Immature natural killer cell (primary cell): Measurements from ENCODE around the gene CACNA1C. TPM values are rescaled to one million over a fixed set of nuclear protein-coding genes. Genes with fewer than 3 reads are reported as not detected.

Source experiments
- DNase-seq, 3 donors: peaks; one replicate each; pipeline ENCODE4 v3.0.0; 2022; ENCODE audit warnings: mixed read lengths in 1 of 3
- H3K27ac Mint-ChIP-seq, 6 donors: one replicate each; pipeline ENCODE4 v1.8.0; 2020; ENCODE audit warnings: mixed read lengths in 6 of 6, mild to moderate bottlenecking in 5 of 6, inconsistent platforms in 4 of 6, moderate library complexity in 3 of 6
- H3K27me3 Mint-ChIP-seq, 3 donors: one replicate each; pipeline ENCODE4 v1.8.0; 2020 to 2021; ENCODE audit warnings: low read depth in 3 of 3, mild to moderate bottlenecking in 3 of 3, mixed read lengths in 3 of 3, moderate library complexity in 3 of 3, inconsistent platforms in 1 of 3
- H3K36me3 Mint-ChIP-seq, 3 donors: one replicate each; pipeline ENCODE4 v1.8.0; 2020; ENCODE audit warnings: mixed read lengths in 3 of 3, inconsistent platforms in 2 of 3, mild to moderate bottlenecking in 2 of 3
- H3K4me1 Mint-ChIP-seq, 2 donors: one replicate each; pipeline ENCODE4 v1.8.0; 2020; ENCODE audit warnings: inconsistent platforms in 2 of 2, mild to moderate bottlenecking in 2 of 2, mixed read lengths in 2 of 2, moderate library complexity in 1 of 2
- H3K4me3 Mint-ChIP-seq, 5 donors: one replicate each; pipeline ENCODE4 v1.8.0; 2020; ENCODE audit warnings: mild to moderate bottlenecking in 5 of 5, mixed read lengths in 5 of 5, inconsistent platforms in 3 of 5, moderate library complexity in 3 of 5
- H3K9me3 Mint-ChIP-seq, 6 donors: one replicate each; pipeline ENCODE4 v1.8.0; 2020; ENCODE audit warnings: mild to moderate bottlenecking in 6 of 6, mixed read lengths in 6 of 6, inconsistent platforms in 4 of 6, moderate library complexity in 3 of 6
- polyA plus RNA-seq, 3 donors: library from polyadenylated mRNA; unstranded; fragments of 300-500 nt; fragmentation: Illumina TruSeq; gene quantifications; one replicate each; pipeline ENCODE4 v1.2.3, GENCODE V29; 2021

CACNA1C gene
- polyA plus RNA-seq, 3 donors from 2014 or later: 0.05 to 0.36 (median 0.12) TPM

- no peak for DNase-seq
- Mint-ChIP-seq H3K27ac (no peak overlapping the region), H3K27me3 (peaks cover 0 to 5% (median 2%) of the 10 kb centered on the region in 3 donors), H3K36me3 (no peaks in the 10 kb centered on the region), H3K4me1 (peaks cover 7 to 20% of the 10 kb centered on the region in 2 donors), H3K9me3 (no peaks in the 10 kb centered on the region), H3K4me3 (no peak overlapping the region)
Observed at GRCh38 chr12:2380946-2381345, 328.2 kb downstream of the CACNA1C start.

GRCh38 chr12:2382370-2383155 lies 329.8 kb downstream of the CACNA1C start:
- DNase-seq: no peak
- H3K27ac Mint-ChIP-seq: no peak overlapping the region
- no peak overlapping the region for H3K4me3 Mint-ChIP-seq
- H3K27me3 Mint-ChIP-seq: peaks cover 0 to 5% (median 2%) of the 10 kb centered on the region in 3 donors
- peaks cover 7 to 19% of the 10 kb centered on the region in 2 donors for H3K4me1 Mint-ChIP-seq
- no peaks in the 10 kb centered on the region for H3K9me3 Mint-ChIP-seq
- no peaks in the 10 kb centered on the region for H3K36me3 Mint-ChIP-seq

DNA sequence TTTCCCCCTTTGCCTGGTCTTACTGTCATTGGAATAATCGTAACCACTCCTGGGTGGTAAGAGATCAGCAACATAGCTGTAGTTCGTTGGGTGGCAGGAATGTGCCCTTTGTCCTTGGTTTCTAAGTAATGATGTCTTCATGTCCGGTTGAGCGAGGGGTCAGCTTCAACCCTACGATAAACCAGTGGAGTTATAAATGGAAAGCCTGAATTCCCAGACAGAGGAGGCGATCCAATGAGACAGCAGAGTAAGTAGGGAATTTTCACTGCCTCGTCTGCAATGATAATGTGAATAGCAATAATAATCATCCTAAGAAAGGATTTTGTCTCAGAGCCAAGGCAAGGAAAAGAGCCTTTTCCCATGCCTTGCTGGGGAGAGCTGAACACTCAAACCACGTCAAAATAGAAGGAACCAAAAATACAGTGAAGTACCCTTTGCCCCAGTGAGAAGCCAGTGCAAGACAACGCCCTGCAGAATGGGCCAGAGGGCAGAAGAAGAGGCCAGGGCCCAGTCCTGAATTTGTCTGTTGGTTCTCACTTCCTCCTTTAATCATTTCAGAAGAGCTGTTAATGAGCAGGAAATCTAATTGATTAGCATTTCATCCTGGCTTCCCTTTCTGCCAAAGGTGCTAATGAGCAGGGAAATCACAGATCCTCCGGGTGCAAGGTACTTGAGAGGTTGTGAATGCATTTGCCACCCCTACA lies 330.7 kb downstream of the CACNA1C start:
- DNase-seq: no peak

DNA sequence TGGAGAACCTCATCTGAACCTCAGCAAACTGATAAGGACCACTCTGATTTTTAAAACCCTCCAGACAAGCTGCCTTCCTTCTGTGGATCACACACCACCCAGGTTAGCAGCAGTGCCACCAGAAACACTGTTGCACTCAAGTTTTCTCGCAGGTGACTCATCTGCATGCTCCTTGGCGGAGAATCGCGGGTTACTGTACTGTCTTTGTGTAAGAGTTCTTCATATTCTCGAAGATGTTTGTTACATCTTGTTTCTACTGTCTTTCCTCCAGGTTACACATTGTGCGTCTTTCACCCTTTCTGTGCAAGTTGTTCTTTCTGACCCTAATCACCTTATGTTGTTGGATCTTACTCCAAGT lies 331.2 kb downstream of the CACNA1C start:
- Mint-ChIP-seq H3K36me3 (no peaks in the 10 kb centered on the region), H3K4me1 (peaks cover 3 to 5% of the 10 kb centered on the region in 2 donors), H3K27ac (no peak overlapping the region), H3K27me3 (peaks cover 0 to 2% (median 2%) of the 10 kb centered on the region in 3 donors), H3K9me3 (no peaks in the 10 kb centered on the region), H3K4me3 (no peak overlapping the region)
- DNase-seq: no peak

More for the DNA sequence above, 330.7 kb downstream of the CACNA1C start:
- Mint-ChIP-seq H3K9me3 (no peaks in the 10 kb centered on the region), H3K27ac (no peak overlapping the region), H3K36me3 (no peaks in the 10 kb centered on the region), H3K4me3 (no peak overlapping the region), H3K4me1 (peaks cover 7 to 10% of the 10 kb centered on the region in 2 donors), H3K27me3 (peaks cover 0 to 5% (median 2%) of the 10 kb centered on the region in 3 donors)

- Mint-ChIP-seq H3K9me3 (no peaks in the 10 kb centered on the region), H3K27ac (no peak overlapping the region), H3K27me3 (peaks cover 0 to 2% (median 0%) of the 10 kb centered on the region in 3 donors), H3K4me1 (no peaks in the 10 kb centered on the region), H3K4me3 (no peak overlapping the region), H3K36me3 (no peaks in the 10 kb centered on the region)
- DNase-seq: no peak
Observed at GRCh38 chr12:2384533-2385351, 332.0 kb downstream of the CACNA1C start.

DNA sequence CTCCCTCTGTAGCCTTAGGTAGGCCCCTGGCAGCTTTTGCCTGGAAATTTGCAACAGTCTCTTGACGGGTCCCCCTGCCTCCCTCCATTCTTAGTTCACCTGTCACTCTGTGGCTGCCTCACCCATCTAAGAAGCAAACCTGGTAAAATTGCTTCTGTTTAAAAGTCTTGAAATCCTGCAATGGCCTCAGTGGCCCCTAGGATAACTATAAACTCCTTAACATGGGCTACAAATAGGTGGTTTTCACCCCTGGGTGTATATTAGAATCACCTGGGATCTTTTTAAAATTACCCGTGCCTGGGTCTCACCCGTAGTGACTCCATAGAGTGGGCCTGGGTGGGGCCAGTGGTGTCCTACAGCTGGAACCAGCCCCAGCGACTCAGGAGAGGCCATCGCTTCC lies 332.7 kb downstream of the CACNA1C start:
- Mint-ChIP-seq H3K9me3 (no peaks in the 10 kb centered on the region), H3K27me3 (peaks cover 0 to 2% (median 0%) of the 10 kb centered on the region in 3 donors), H3K27ac (no peak overlapping the region)

DNA sequence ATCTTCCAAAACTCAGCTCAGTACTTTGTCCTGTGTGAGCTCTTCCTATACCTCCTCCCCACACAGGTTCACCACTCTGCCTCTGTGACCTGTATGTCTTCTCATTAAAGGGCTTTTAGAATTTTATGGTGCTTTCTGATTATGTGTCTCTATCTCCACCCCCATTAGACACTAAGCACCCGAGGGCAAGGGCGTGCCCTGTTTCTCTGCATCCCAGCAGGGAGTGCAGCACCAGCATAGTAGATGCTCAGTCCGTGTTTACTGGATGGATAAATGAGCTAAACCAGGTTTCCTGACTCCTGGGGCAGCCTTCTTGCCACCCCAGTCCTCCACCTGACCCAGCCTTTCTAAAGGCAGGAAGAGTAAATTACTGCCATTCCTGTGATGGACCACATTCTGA lies 333.8 kb downstream of the CACNA1C start:
- H3K4me1 Mint-ChIP-seq: no peaks in the 10 kb centered on the region
- H3K9me3 Mint-ChIP-seq: peaks cover 0 to 2% (median 0%) of the 10 kb centered on the region in 6 donors
- H3K4me3 Mint-ChIP-seq: no peak overlapping the region
- peaks cover 0 to 2% (median 0%) of the 10 kb centered on the region in 3 donors for H3K27me3 Mint-ChIP-seq
- DNase-seq: no peak
- no peak overlapping the region for H3K27ac Mint-ChIP-seq
- H3K36me3 Mint-ChIP-seq: no peaks in the 10 kb centered on the region

More for the DNA sequence above, 332.7 kb downstream of the CACNA1C start:
- H3K36me3 Mint-ChIP-seq: no peaks in the 10 kb centered on the region
- H3K4me1 Mint-ChIP-seq: no peaks in the 10 kb centered on the region
- H3K4me3 Mint-ChIP-seq: no peak overlapping the region
- no peak for DNase-seq

DNA sequence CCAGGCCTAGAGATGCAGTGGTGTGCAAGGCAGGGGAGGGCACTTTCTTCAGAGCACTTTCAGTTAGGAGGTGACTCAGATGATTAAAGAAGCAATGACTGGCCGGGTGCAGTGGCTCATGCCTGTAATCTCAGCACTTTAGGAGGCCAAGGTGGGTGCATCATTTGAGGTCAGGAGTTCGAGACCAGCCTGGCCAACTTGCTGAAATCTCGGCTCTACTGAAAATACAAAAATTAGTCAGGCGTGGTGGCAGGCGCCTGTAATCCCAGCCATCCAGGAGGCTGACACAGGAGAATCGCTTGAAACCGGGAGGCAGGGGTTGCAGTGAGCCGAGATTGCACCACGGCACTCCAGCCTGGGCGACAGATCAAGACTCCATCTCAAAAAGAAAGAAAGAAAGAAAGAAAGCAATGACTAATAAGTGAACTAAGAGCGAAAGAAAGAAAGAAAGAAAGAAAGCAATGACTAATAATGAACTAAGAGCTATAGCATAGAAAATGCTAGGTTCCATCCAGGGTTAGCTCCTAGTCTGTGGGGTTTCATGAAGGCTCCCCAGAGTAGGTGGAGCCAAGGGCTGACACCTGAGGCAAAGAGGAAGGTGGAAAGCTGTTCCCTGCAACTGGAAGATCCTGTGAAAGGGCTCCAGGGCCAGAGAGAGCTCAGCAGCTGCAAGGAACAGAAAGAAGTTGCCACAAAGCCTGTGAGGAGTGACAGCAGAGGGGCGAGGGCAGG lies 334.5 kb downstream of the CACNA1C start:
- Mint-ChIP-seq H3K36me3 (no peaks in the 10 kb centered on the region), H3K4me1 (no peaks in the 10 kb centered on the region), H3K27ac (no peak overlapping the region), H3K4me3 (no peak overlapping the region), H3K27me3 (peaks cover 0 to 4% (median 0%) of the 10 kb centered on the region in 3 donors), H3K9me3 (peaks cover 0 to 2% (median 0%) of the 10 kb centered on the region in 6 donors)
- no peak for DNase-seq

- H3K27me3 Mint-ChIP-seq: peaks cover 0 to 4% (median 0%) of the 10 kb centered on the region in 3 donors
- DNase-seq: no peak
- H3K27ac Mint-ChIP-seq: no peak overlapping the region
- no peaks in the 10 kb centered on the region for H3K4me1 Mint-ChIP-seq
- H3K4me3 Mint-ChIP-seq: no peak overlapping the region
- peaks cover 0 to 2% (median 0%) of the 10 kb centered on the region in 6 donors for H3K9me3 Mint-ChIP-seq
- H3K36me3 Mint-ChIP-seq: no peaks in the 10 kb centered on the region
Observed at GRCh38 chr12:2389079-2389790, 336.4 kb downstream of the CACNA1C start.

- Mint-ChIP-seq H3K9me3 (peaks cover 0 to 2% (median 0%) of the 10 kb centered on the region in 6 donors), H3K4me3 (no peak overlapping the region), H3K27me3 (peaks cover 0 to 4% (median 0%) of the 10 kb centered on the region in 3 donors), H3K36me3 (no peaks in the 10 kb centered on the region), H3K4me1 (no peaks in the 10 kb centered on the region), H3K27ac (no peak overlapping the region)
- DNase-seq: no peak
Observed at GRCh38 chr12:2390133-2390532, 337.3 kb downstream of the CACNA1C start.

DNA sequence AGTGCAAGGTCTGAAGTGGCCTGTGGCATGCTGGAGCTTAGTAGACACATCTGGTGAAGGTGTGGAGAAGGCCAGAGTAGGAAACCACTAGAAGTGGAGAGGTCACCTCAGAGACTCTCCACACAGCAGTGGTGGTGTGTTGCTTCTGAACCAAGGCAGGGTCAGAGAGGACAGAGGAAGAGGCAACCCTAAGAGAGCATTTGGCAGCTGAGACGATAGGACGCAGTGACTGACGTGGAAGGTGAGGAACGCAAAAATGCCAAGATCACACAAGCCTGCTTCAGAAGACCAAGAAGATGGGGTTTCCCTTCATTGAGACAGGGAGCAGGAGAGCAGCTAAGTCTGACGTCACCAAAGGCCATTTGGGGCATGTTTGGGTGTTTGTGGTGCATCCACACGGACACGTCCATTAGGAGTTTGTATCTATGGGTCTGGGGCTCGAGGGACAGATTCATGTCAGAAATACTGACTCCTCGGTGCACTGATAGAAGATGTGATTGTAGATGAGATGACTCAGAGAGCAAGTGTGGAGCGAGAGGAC lies 338.1 kb downstream of the CACNA1C start:
- Mint-ChIP-seq H3K4me1 (no peaks in the 10 kb centered on the region), H3K27me3 (peaks cover 0 to 2% (median 0%) of the 10 kb centered on the region in 3 donors), H3K36me3 (no peaks in the 10 kb centered on the region), H3K4me3 (no peak overlapping the region), H3K27ac (no peak overlapping the region), H3K9me3 (peaks cover 0 to 2% (median 0%) of the 10 kb centered on the region in 6 donors)
- DNase-seq: no peak

DNA sequence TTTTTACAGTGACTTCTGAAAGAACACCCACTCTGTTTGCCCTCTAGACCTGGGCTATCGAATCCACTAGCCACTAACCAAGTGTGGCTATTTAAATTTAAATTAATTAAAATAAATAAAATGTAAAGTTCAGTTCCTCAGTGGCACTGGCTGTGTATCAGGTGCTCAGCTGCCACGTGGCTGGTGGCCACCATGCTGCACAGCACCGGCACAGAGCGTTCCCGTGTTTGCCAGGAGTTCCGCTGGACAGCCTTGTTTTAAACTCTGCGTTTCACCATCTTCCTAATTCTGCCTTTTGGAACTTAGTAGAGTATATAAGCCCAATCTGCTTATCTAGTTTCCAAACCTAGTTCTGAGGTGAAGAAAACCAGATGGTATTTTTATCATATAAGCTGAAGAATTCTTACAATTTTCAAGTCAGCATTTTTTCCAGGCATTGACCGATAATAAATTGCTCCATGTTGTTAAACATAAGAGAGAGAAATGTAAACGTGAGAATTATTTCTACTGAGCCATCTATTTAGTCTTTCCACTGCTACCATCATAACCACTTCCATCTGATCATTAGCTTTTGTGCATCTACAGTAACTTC lies 339.0 kb downstream of the CACNA1C start:
- no peaks in the 10 kb centered on the region for H3K4me1 Mint-ChIP-seq
- no peak overlapping the region for H3K4me3 Mint-ChIP-seq
- peaks cover 0 to 2% (median 0%) of the 10 kb centered on the region in 3 donors for H3K27me3 Mint-ChIP-seq
- peaks cover 0 to 2% (median 0%) of the 10 kb centered on the region in 6 donors for H3K9me3 Mint-ChIP-seq
- DNase-seq: no peak
- no peaks in the 10 kb centered on the region for H3K36me3 Mint-ChIP-seq
- no peak overlapping the region for H3K27ac Mint-ChIP-seq
